GM08714 (cell line): ENCODE results near the gene KLHL29.

Experiments used
- H3K4me3 ChIP-seq: fragments of 200-500 bp; sonication (Bioruptor generic); 2 replicates; pipeline ENCODE4 v1.5.1; 2014; ENCODE audit warnings: mild to moderate bottlenecking, low read length, inconsistent platforms
- ZNF274 ChIP-seq: IDR thresholded peaks from 2 replicates; pipeline ENCODE4 v1.6.1; 2012; ENCODE audit warnings: mild to moderate bottlenecking, low read depth, low read length

The KLHL29 gene

GRCh38 chr2:23683001-23683400 lies 298.0 kb downstream of the KLHL29 start:
- TF ChIP-seq ZNF274 = no peak

GRCh38 chr2:23684395-23685176 lies 299.6 kb downstream of the KLHL29 start:
- H3K4me3 ChIP-seq = no peak overlapping the region
- no peak for TF ChIP-seq ZNF274

More at GRCh38 chr2:23683001-23683400, 298.0 kb downstream of the KLHL29 start:
- H3K4me3 ChIP-seq = no peak overlapping the region

- no peak for TF ChIP-seq ZNF274
- H3K4me3 ChIP-seq = no peak overlapping the region
Observed at GRCh38 chr2:23685181-23685580, 300.2 kb downstream of the KLHL29 start.

GRCh38 chr2:23685706-23686105 lies 300.7 kb downstream of the KLHL29 start:
- no peak overlapping the region for H3K4me3 ChIP-seq
- TF ChIP-seq ZNF274 = no peak

- TF ChIP-seq ZNF274 = no peak
- no peak overlapping the region for H3K4me3 ChIP-seq
Observed at GRCh38 chr2:23686405-23687029, 301.5 kb downstream of the KLHL29 start.

- TF ChIP-seq ZNF274 = no peak
- no peak overlapping the region for H3K4me3 ChIP-seq
Observed at GRCh38 chr2:23687214-23687613, 302.2 kb downstream of the KLHL29 start.

- TF ChIP-seq ZNF274 = no peak
- H3K4me3 ChIP-seq = no peak overlapping the region
Observed at GRCh38 chr2:23687713-23688112, 302.7 kb downstream of the KLHL29 start.

- no peak overlapping the region for H3K4me3 ChIP-seq
- TF ChIP-seq ZNF274 = no peak
Observed at GRCh38 chr2:23688486-23689130, 303.6 kb downstream of the KLHL29 start.

- TF ChIP-seq ZNF274 = no peak
- no peak overlapping the region for H3K4me3 ChIP-seq
Observed at GRCh38 chr2:23689131-23689700, 304.2 kb downstream of the KLHL29 start.

GRCh38 chr2:23689891-23690290 lies 304.9 kb downstream of the KLHL29 start:
- no peak overlapping the region for H3K4me3 ChIP-seq
- no peak for TF ChIP-seq ZNF274

GRCh38 chr2:23690421-23691105 lies 305.6 kb downstream of the KLHL29 start:
- no peak for TF ChIP-seq ZNF274
- H3K4me3 ChIP-seq = no peak overlapping the region

- TF ChIP-seq ZNF274 = no peak
- H3K4me3 ChIP-seq = no peak overlapping the region
Observed at GRCh38 chr2:23691106-23691470, 306.1 kb downstream of the KLHL29 start.

GRCh38 chr2:23691565-23691964 lies 306.6 kb downstream of the KLHL29 start:
- no peak overlapping the region for H3K4me3 ChIP-seq
- TF ChIP-seq ZNF274 = no peak

- TF ChIP-seq ZNF274 = no peak
- H3K4me3 ChIP-seq = no peak overlapping the region
Observed at GRCh38 chr2:23692263-23692662, 307.3 kb downstream of the KLHL29 start.
